ENCODE data around the gene NFU1.
A peak's percentile ranks its signal among the peaks of the same experiment; 100 is the strongest.

NFU1 gene

DNA sequence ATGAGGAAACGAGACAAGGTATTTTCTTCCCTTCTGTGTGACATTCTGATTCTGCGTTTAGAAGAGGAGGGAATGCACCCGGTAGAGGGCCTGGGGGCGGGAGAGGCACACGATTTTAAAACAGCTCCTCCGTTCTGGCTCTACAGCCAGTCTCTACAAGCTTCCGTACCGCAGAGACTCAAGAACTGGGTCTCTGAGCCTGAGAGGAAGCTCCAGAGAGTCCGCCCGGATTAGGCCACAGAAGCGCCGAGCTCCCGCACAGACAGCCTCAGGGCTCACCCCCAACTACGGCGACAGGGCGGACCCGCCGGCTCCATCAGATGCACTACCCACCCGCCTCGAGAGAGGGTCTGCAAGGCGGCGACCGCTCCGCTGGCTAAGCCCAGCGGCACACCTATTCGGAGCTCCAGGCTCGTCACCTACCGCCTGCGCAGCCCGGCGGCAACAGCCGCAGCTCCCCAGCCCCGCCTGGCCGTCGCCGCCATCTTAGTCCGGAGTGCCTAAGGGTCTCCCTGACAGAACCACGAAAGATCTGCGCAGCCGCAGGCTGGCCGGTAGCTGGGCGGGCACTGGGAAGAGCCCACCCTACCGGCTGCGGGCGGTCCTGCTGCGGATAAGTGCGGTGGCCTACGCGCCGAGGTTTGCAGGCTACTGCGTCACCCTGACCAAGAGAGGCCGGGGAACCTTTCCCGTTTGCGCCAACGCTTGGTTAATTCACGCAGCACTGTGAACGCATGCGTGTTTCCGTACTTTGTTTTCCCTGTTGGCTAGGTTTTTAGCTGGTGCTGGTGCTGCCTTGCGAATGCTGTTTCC lies at the start of gene NFU1:
Gene NFU1, minus strand, starts transcription at position 498 of the 813 bp plus-strand sequence. Its CDS starts 13 bp downstream, at position 485.
- Histone ChIP-seq H3K9me3 (ENCODE audit: control insufficient read depth in 2 of 2, low read length in 2 of 2) (no peaks in the 10 kb centered on the region), H3K9ac (ENCODE audit: low read length in 2 of 2) (peak within 1 kb of the TSS; percentile 87 to 98), H3K4me3 (ENCODE audit: low read length in 2 of 2) (peak within 1 kb of the TSS; percentile 73 to 96), H3K36me3 (ENCODE audit: control insufficient read depth in 2 of 2, insufficient read depth in 2 of 2, low read length in 2 of 2) (no peaks in the 10 kb centered on the region), H3K4me1 (ENCODE audit: control insufficient read depth, insufficient read depth, low read length) (peaks cover 19% of the 10 kb centered on the region), H3K27me3 (ENCODE audit: control insufficient read depth in 1 of 2, insufficient read depth in 2 of 2, low read length in 2 of 2) (no peaks in the 10 kb centered on the region), H3K27ac (ENCODE audit: low read length) (peak within 1 kb of the TSS; percentile 99)

DNA sequence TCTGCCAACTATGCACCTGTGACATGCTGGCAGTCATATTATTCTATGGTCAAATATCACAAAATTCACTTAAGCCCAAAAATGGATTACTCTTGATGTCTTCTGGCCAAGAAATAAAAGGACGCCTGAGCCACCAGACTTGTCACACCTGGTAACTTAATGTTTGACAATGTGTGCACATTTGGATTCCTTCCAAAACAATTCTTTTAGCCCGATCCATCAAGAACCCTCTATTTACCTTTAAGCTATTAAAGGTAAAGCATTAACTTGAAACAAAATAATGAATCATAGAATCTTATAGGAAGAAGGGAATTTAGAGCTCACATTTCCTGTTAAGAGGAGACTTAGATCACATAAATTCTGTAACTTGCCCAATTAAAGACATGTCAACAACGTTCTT lies 46.5 kb upstream of the NFU1 start:
- H3K9ac ChIP-seq (ENCODE audit: low read length in 2 of 2) = no peak overlapping the region
- H3K36me3 ChIP-seq (ENCODE audit: control insufficient read depth in 2 of 2, insufficient read depth in 2 of 2, low read length in 2 of 2) = peaks cover 3% of the 10 kb centered on the region in 2 donors
- H3K27ac ChIP-seq (ENCODE audit: low read length) = no peak overlapping the region
- no peak overlapping the region for H3K4me3 ChIP-seq (ENCODE audit: low read length in 2 of 2)
- no peaks in the 10 kb centered on the region for H3K9me3 ChIP-seq (ENCODE audit: control insufficient read depth in 2 of 2, low read length in 2 of 2)
- no peaks in the 10 kb centered on the region for H3K4me1 ChIP-seq (ENCODE audit: control insufficient read depth, insufficient read depth, low read length)
- H3K27me3 ChIP-seq (ENCODE audit: control insufficient read depth in 1 of 2, insufficient read depth in 2 of 2, low read length in 2 of 2) = no peaks in the 10 kb centered on the region

DNA sequence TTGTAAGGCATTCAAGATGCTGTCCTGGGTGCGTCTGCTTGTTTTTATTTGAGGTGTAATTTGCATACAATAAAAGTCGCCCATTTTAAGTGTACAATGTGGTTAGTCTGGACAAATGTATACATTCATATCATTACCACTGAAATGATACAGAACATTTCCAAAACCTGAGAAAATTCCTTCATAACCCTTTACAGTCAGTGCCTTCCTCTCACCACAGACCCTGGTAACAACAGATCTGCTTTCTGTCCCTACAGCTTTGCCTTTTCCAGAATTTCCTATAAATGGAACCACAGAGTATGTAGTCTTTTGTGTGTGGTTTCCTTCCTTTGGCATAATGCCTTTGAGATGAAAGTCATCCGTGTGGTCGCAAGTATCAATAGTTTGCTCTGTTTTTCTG lies 45.8 kb upstream of the NFU1 start:
- H3K27me3 ChIP-seq (ENCODE audit: control insufficient read depth in 1 of 2, insufficient read depth in 2 of 2, low read length in 2 of 2) = no peaks in the 10 kb centered on the region
- H3K9me3 ChIP-seq (ENCODE audit: control insufficient read depth in 2 of 2, low read length in 2 of 2) = no peaks in the 10 kb centered on the region
- no peaks in the 10 kb centered on the region for H3K4me1 ChIP-seq (ENCODE audit: control insufficient read depth, insufficient read depth, low read length)
- H3K27ac ChIP-seq (ENCODE audit: low read length) = no peak overlapping the region
- H3K4me3 ChIP-seq (ENCODE audit: low read length in 2 of 2) = no peak overlapping the region
- no peak overlapping the region for H3K9ac ChIP-seq (ENCODE audit: low read length in 2 of 2)
- peaks cover 3 to 5% of the 10 kb centered on the region in 2 donors for H3K36me3 ChIP-seq (ENCODE audit: control insufficient read depth in 2 of 2, insufficient read depth in 2 of 2, low read length in 2 of 2)

DNA sequence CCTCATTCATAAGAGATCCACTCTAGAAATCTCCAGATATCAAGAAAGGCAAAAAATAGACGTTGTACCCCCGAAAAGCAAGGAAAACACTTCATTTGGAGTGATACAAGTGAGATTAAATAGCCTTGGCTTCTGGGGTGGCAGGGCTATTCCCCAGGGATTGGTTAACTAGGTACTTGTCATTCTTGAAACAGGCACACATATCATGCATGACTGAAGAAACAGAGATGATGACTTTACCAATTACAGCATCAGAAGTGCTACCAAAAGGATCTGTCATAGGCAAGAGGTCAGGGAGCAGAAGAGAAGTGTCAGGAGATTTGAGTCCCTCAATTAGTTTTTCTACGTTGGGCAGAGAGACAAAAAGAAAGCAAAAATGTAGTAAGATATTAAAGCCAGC lies 45.2 kb upstream of the NFU1 start:
- peaks cover 3 to 8% of the 10 kb centered on the region in 2 donors for H3K36me3 ChIP-seq (ENCODE audit: control insufficient read depth in 2 of 2, insufficient read depth in 2 of 2, low read length in 2 of 2)
- H3K9me3 ChIP-seq (ENCODE audit: control insufficient read depth in 2 of 2, low read length in 2 of 2) = no peaks in the 10 kb centered on the region
- no peaks in the 10 kb centered on the region for H3K27me3 ChIP-seq (ENCODE audit: control insufficient read depth in 1 of 2, insufficient read depth in 2 of 2, low read length in 2 of 2)
- H3K27ac ChIP-seq (ENCODE audit: low read length) = no peak overlapping the region
- no peak overlapping the region for H3K9ac ChIP-seq (ENCODE audit: low read length in 2 of 2)
- no peaks in the 10 kb centered on the region for H3K4me1 ChIP-seq (ENCODE audit: control insufficient read depth, insufficient read depth, low read length)
- no peak overlapping the region for H3K4me3 ChIP-seq (ENCODE audit: low read length in 2 of 2)

DNA sequence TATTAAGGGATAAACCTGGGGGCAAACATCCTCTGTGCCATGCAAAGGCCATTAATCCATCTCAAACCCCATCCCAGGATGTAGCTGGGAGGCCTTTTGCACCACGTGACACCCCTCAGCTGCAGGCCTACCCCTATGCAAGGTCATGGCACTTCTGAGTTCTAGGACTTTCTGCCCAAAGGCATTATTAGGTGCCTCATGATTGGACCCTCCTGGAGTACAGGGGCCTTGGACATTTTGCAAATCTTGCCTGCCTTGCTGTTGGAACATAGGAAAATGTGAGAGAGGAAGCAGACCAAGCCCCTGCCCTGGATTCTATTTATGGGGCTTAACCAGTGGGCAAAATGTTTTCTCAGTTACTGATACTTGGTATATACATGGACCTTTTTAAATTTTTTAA lies 44.2 kb upstream of the NFU1 start:
- H3K4me1 ChIP-seq (ENCODE audit: control insufficient read depth, insufficient read depth, low read length) = no peaks in the 10 kb centered on the region
- no peaks in the 10 kb centered on the region for H3K9me3 ChIP-seq (ENCODE audit: control insufficient read depth in 2 of 2, low read length in 2 of 2)
- no peak overlapping the region for H3K27ac ChIP-seq (ENCODE audit: low read length)
- H3K4me3 ChIP-seq (ENCODE audit: low read length in 2 of 2) = no peak overlapping the region
- peaks cover 3 to 8% of the 10 kb centered on the region in 2 donors for H3K36me3 ChIP-seq (ENCODE audit: control insufficient read depth in 2 of 2, insufficient read depth in 2 of 2, low read length in 2 of 2)
- H3K9ac ChIP-seq (ENCODE audit: low read length in 2 of 2) = no peak overlapping the region
- H3K27me3 ChIP-seq (ENCODE audit: control insufficient read depth in 1 of 2, insufficient read depth in 2 of 2, low read length in 2 of 2) = no peaks in the 10 kb centered on the region

DNA sequence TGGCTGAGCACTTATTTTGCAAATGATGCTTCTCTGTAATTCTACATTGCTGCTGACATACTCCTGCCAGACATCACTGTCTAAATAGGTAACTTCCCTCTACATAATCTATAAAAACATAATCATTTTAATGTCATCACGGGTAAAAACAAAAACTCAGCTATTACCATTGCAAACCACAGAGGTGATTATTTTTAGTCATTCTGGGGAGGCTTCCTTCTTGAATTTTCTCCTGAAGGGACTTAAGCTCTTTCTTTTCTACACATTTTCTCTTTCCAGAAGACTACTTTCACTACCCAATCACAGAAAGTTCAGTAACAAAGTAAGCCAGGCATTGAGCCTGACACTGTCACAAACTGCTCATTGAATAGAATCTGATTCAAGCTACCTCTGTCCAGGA lies 40.4 kb upstream of the NFU1 start:
- Histone ChIP-seq H3K4me1 (ENCODE audit: control insufficient read depth, insufficient read depth, low read length) (no peaks in the 10 kb centered on the region), H3K27me3 (ENCODE audit: control insufficient read depth in 1 of 2, insufficient read depth in 2 of 2, low read length in 2 of 2) (no peaks in the 10 kb centered on the region), H3K4me3 (ENCODE audit: low read length in 2 of 2) (no peak overlapping the region), H3K36me3 (ENCODE audit: control insufficient read depth in 2 of 2, insufficient read depth in 2 of 2, low read length in 2 of 2) (peaks cover 3 to 8% of the 10 kb centered on the region in 2 donors), H3K27ac (ENCODE audit: low read length) (no peak overlapping the region), H3K9me3 (ENCODE audit: control insufficient read depth in 2 of 2, low read length in 2 of 2) (no peaks in the 10 kb centered on the region), H3K9ac (ENCODE audit: low read length in 2 of 2) (no peak overlapping the region)

DNA sequence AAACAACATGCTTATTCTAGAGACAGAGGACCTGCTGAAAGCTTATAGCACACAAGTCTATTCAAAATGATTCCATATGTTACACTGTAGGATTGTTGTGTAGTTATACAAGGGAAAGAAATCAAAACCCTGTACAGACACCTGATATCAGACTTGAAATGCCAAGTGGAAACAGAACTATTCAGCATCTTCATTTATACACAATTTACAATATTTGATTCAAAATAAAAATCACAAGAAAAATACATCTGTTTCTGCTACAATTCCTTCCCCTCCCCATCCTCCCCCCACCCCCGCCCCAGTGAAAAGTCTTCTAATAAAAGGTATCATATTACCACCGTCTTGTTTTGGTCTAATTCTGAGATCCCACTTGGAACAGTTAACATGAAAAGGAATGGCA lies 37.5 kb upstream of the NFU1 start:
- peaks cover 0 to 4% of the 10 kb centered on the region in 2 donors for H3K36me3 ChIP-seq (ENCODE audit: control insufficient read depth in 2 of 2, insufficient read depth in 2 of 2, low read length in 2 of 2)
- H3K9me3 ChIP-seq (ENCODE audit: control insufficient read depth in 2 of 2, low read length in 2 of 2) = no peaks in the 10 kb centered on the region
- H3K4me1 ChIP-seq (ENCODE audit: control insufficient read depth, insufficient read depth, low read length) = no peaks in the 10 kb centered on the region
- H3K27me3 ChIP-seq (ENCODE audit: control insufficient read depth in 1 of 2, insufficient read depth in 2 of 2, low read length in 2 of 2) = no peaks in the 10 kb centered on the region
- no peak overlapping the region for H3K9ac ChIP-seq (ENCODE audit: low read length in 2 of 2)
- no peak overlapping the region for H3K4me3 ChIP-seq (ENCODE audit: low read length in 2 of 2)
- H3K27ac ChIP-seq (ENCODE audit: low read length) = no peak overlapping the region

DNA sequence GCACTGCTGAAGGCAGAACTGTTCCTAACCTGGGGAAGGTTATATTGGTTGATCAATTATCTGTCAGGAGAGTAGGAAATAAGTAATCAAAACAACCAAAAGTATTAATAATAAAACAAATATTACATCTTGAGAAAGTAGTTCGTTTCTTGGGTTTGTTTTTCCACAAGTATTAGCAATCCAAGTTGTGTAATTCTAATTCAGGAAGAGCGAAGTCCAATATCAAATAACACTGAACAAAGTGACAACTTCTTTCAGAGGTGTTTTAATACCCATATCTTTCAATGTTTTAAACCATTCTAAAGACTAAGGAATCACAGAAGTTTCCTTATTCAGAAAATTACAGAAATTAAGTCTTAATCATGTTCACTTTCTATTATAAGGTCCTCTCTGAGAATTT lies 34.6 kb upstream of the NFU1 start:
- Histone ChIP-seq H3K4me1 (ENCODE audit: control insufficient read depth, insufficient read depth, low read length) (no peaks in the 10 kb centered on the region), H3K27ac (ENCODE audit: low read length) (no peak overlapping the region), H3K27me3 (ENCODE audit: control insufficient read depth in 1 of 2, insufficient read depth in 2 of 2, low read length in 2 of 2) (no peaks in the 10 kb centered on the region), H3K9ac (ENCODE audit: low read length in 2 of 2) (no peak overlapping the region), H3K36me3 (ENCODE audit: control insufficient read depth in 2 of 2, insufficient read depth in 2 of 2, low read length in 2 of 2) (no peaks in the 10 kb centered on the region), H3K9me3 (ENCODE audit: control insufficient read depth in 2 of 2, low read length in 2 of 2) (no peaks in the 10 kb centered on the region), H3K4me3 (ENCODE audit: low read length in 2 of 2) (no peak overlapping the region)

DNA sequence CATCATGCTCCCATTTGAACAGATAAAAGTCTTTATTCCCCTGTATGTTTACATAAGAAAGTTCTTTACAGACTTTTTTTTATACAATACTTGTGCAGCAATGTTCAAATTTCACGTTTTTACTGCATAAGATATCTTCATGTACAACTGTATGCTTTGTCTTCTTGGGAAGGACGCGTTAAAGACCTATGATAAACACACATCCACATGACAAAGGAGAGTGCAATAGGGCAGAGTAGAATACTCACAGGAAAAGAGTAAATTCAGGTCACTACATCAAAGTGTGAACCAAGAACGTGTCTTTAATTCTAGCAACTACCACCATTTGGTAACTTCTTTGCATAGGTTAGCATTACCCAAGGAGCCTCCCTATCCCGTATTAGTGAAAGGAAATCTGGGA lies 33.7 kb upstream of the NFU1 start:
- Histone ChIP-seq H3K27ac (ENCODE audit: low read length) (no peak overlapping the region), H3K27me3 (ENCODE audit: control insufficient read depth in 1 of 2, insufficient read depth in 2 of 2, low read length in 2 of 2) (no peaks in the 10 kb centered on the region)

DNA sequence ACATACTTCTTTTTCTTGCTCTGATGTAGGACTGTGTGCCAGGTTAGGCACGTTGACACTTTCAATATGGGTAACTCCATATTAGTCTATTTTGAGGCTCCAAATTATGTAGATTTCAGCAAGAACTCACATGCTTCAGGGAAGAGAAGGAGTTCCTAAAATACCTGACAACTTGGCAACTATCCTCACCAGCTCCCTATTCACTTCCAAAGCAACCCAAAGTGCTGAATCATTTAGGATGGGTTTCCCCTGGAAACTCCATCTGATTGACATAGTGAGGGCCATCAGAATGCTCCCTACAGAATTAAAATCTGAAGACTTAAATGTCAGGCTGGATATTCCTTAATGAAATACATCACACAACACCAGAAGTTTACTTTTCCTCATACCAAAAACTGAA lies 32.5 kb upstream of the NFU1 start:
- H3K4me3 ChIP-seq (ENCODE audit: low read length in 2 of 2) = no peak overlapping the region
- no peak overlapping the region for H3K9ac ChIP-seq (ENCODE audit: low read length in 2 of 2)
- no peaks in the 10 kb centered on the region for H3K9me3 ChIP-seq (ENCODE audit: control insufficient read depth in 2 of 2, low read length in 2 of 2)
- no peak overlapping the region for H3K27ac ChIP-seq (ENCODE audit: low read length)
- peaks cover 6 to 7% of the 10 kb centered on the region in 2 donors for H3K36me3 ChIP-seq (ENCODE audit: control insufficient read depth in 2 of 2, insufficient read depth in 2 of 2, low read length in 2 of 2)
- no peaks in the 10 kb centered on the region for H3K27me3 ChIP-seq (ENCODE audit: control insufficient read depth in 1 of 2, insufficient read depth in 2 of 2, low read length in 2 of 2)
- H3K4me1 ChIP-seq (ENCODE audit: control insufficient read depth, insufficient read depth, low read length) = no peaks in the 10 kb centered on the region

More for the DNA sequence above, 33.7 kb upstream of the NFU1 start:
- H3K4me1 ChIP-seq (ENCODE audit: control insufficient read depth, insufficient read depth, low read length) = no peaks in the 10 kb centered on the region
- H3K4me3 ChIP-seq (ENCODE audit: low read length in 2 of 2) = no peak overlapping the region
- peaks cover 3% of the 10 kb centered on the region in 2 donors for H3K36me3 ChIP-seq (ENCODE audit: control insufficient read depth in 2 of 2, insufficient read depth in 2 of 2, low read length in 2 of 2)
- no peak overlapping the region for H3K9ac ChIP-seq (ENCODE audit: low read length in 2 of 2)
- no peaks in the 10 kb centered on the region for H3K9me3 ChIP-seq (ENCODE audit: control insufficient read depth in 2 of 2, low read length in 2 of 2)

DNA sequence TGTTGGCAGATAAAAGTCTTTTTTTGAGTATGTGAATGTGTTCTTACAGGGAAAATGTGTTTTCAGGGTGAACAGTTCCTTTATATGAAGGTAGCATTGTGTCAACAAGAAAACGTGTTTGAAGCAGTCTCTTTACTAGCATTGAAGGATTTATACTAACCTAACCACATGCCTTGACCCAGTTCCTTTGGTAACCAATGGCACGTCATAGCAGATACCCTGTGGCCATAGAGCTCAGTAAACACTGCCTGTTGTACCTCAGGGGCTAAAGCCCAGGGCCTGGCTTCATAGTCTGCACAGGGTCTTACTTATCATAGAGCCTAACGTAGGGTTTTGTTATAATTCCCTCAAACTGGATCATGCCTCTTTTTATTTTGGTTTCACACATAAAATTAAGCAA lies 32.1 kb upstream of the NFU1 start:
- Histone ChIP-seq H3K9ac (ENCODE audit: low read length in 2 of 2) (no peak overlapping the region), H3K27ac (ENCODE audit: low read length) (no peak overlapping the region), H3K9me3 (ENCODE audit: control insufficient read depth in 2 of 2, low read length in 2 of 2) (no peaks in the 10 kb centered on the region), H3K36me3 (ENCODE audit: control insufficient read depth in 2 of 2, insufficient read depth in 2 of 2, low read length in 2 of 2) (peaks cover 7 to 9% of the 10 kb centered on the region in 2 donors), H3K27me3 (ENCODE audit: control insufficient read depth in 1 of 2, insufficient read depth in 2 of 2, low read length in 2 of 2) (no peaks in the 10 kb centered on the region), H3K4me3 (ENCODE audit: low read length in 2 of 2) (no peak overlapping the region), H3K4me1 (ENCODE audit: control insufficient read depth, insufficient read depth, low read length) (no peaks in the 10 kb centered on the region)
